Mesenchymal stem cell (in vitro differentiated cells and primary cell): ENCODE data around the gene DEGS2.

ENCODE experiments used
- DNase-seq: peaks from one replicate; pipeline ENCODE4 v3.0.0-alpha.2; 2013
- H2AFZ ChIP-seq: one replicate; pipeline ENCODE4 v1.6.1; 2013; ENCODE audit warnings: low read depth, mild to moderate bottlenecking, control low read depth, inconsistent platforms, low read length, moderate library complexity
- H2AK5ac ChIP-seq: 2 replicates; pipeline ENCODE4 v1.6.1; 2013; ENCODE audit warnings: low read length, moderate library complexity, mild to moderate bottlenecking, inconsistent platforms; ENCODE audit not compliant: severe bottlenecking
- H2BK120ac ChIP-seq: one replicate; pipeline ENCODE4 v1.6.1; 2013; ENCODE audit warnings: low read depth, mild to moderate bottlenecking, inconsistent platforms, low read length, moderate library complexity
- H2BK12ac ChIP-seq, 2 experiments: one replicate each; pipeline ENCODE4 v1.6.1; 2013; ENCODE audit warnings: inconsistent platforms in 2 of 2, low read length in 2 of 2, mild to moderate bottlenecking in 2 of 2, moderate library complexity in 2 of 2, control low read depth in 1 of 2
- H2BK15ac ChIP-seq: one replicate; pipeline ENCODE4 v1.6.1; 2013; ENCODE audit warnings: mild to moderate bottlenecking, low read depth, inconsistent platforms; ENCODE audit not compliant: poor library complexity, severe bottlenecking
- H2BK5ac ChIP-seq: 2 replicates; pipeline ENCODE4 v1.6.1; 2013; ENCODE audit warnings: low read depth, mild to moderate bottlenecking, low read length, control low read depth, inconsistent platforms; ENCODE audit not compliant: poor library complexity, severe bottlenecking
- H3K14ac ChIP-seq, 2 experiments: one replicate each; pipeline ENCODE4 v1.6.1; 2013; ENCODE audit warnings: inconsistent platforms in 2 of 2, low read length in 2 of 2, control low read depth in 1 of 2, mild to moderate bottlenecking in 1 of 2, moderate library complexity in 1 of 2
- H3K18ac ChIP-seq, 2 experiments: one replicate each; pipeline ENCODE4 v1.6.1; 2013; ENCODE audit warnings: inconsistent platforms in 2 of 2, low read length in 2 of 2, control low read depth in 1 of 2, low read depth in 1 of 2, mild to moderate bottlenecking in 1 of 2
- H3K23ac ChIP-seq, 2 experiments: one replicate each; pipeline ENCODE4 v1.6.1; 2013; ENCODE audit warnings: inconsistent platforms in 2 of 2, low read length in 2 of 2, mild to moderate bottlenecking in 2 of 2, moderate library complexity in 2 of 2, control low read depth in 1 of 2
- H3K27ac ChIP-seq: 2 replicates; pipeline ENCODE4 v1.5.1; 2013; ENCODE audit warnings: mild to moderate bottlenecking, moderate library complexity, low read length, control low read depth, inconsistent platforms; ENCODE audit not compliant: poor library complexity, severe bottlenecking
- H3K27me3 ChIP-seq, 2 experiments: 2 replicates each; pipeline versions ENCODE4 v1.6.1 to v1.7.0; 2013; ENCODE audit warnings: low read length in 2 of 2, mild to moderate bottlenecking in 2 of 2, moderate library complexity in 2 of 2, control low read depth in 1 of 2, inconsistent platforms in 1 of 2; ENCODE audit not compliant: control insufficient read depth in 1 of 2, insufficient read depth in 1 of 2
- H3K36me3 ChIP-seq, 2 experiments: 2 replicates each; pipeline versions ENCODE4 v1.6.1 to v1.7.0; 2013; ENCODE audit warnings: low read length in 2 of 2, control low read depth in 1 of 2, inconsistent platforms in 1 of 2, low read depth in 1 of 2, mild to moderate bottlenecking in 1 of 2; ENCODE audit not compliant: insufficient read depth in 2 of 2, control insufficient read depth in 1 of 2
- H3K4ac ChIP-seq, 2 experiments: one replicate each; pipeline ENCODE4 v1.6.1; 2013; ENCODE audit warnings: inconsistent platforms in 2 of 2, low read length in 2 of 2, mild to moderate bottlenecking in 2 of 2, moderate library complexity in 2 of 2, control low read depth in 1 of 2, low read depth in 1 of 2
- H3K4me1 ChIP-seq: 2 replicates; pipeline ENCODE4 v1.6.1; 2013; ENCODE audit warnings: low read depth, low read length, control low read depth; ENCODE audit not compliant: control insufficient read depth, insufficient read depth
- H3K4me2 ChIP-seq: 2 replicates; pipeline ENCODE4 v1.6.1; 2013; ENCODE audit warnings: low read length, mild to moderate bottlenecking, inconsistent platforms; ENCODE audit not compliant: poor library complexity, severe bottlenecking
- H3K4me3 ChIP-seq, 2 experiments: 2 replicates each; pipeline versions ENCODE4 v1.5.1 to v1.7.0; 2013; ENCODE audit warnings: low read length in 2 of 2, mild to moderate bottlenecking in 2 of 2, control low read depth in 1 of 2, low read depth in 1 of 2; ENCODE audit not compliant: insufficient read depth in 1 of 2
- H3K79me1 ChIP-seq: replicated peaks from 2 replicates; pipeline ENCODE4 v1.6.1; 2013; ENCODE audit warnings: mild to moderate bottlenecking, control low read depth, low read length, inconsistent platforms; ENCODE audit not compliant: poor library complexity, severe bottlenecking
- H3K9ac ChIP-seq: 2 replicates; pipeline ENCODE4 v1.7.0; 2013; ENCODE audit warnings: mild to moderate bottlenecking, low read length, moderate library complexity
- H3K9me3 ChIP-seq: 2 replicates; pipeline ENCODE4 v1.7.0; 2013; ENCODE audit warnings: mild to moderate bottlenecking, low read length; ENCODE audit not compliant: control insufficient read depth
- H4K8ac ChIP-seq: one replicate; pipeline ENCODE4 v1.6.1; 2013; ENCODE audit warnings: inconsistent platforms, mild to moderate bottlenecking, low read length, moderate library complexity
- H4K91ac ChIP-seq: one replicate; pipeline ENCODE4 v1.6.1; 2013; ENCODE audit warnings: mild to moderate bottlenecking, low read length, inconsistent platforms
- WGBS: methylation state at CpG from one replicate; pipeline ENCODE4 v1.1.7; 2013; ENCODE audit warnings: mixed read lengths; 5-methylcytosine and 5-hydroxymethylcytosine counted together

DEGS2 gene

GRCh38 chr14:100110816-100111215 is 48.6 kb downstream of the DEGS2 start:
- Histone ChIP-seq H2BK15ac (no peak overlapping the region), H3K9me3 (no peaks in the 10 kb centered on the region), H3K4me3 (no peak overlapping the region), H3K4me2 (no peak overlapping the region), H2AFZ (no peak overlapping the region), H2BK120ac (no peak overlapping the region), H2BK12ac (no peak overlapping the region), H3K4ac (no peak overlapping the region), H3K36me3 (peaks cover 0 to 11% of the 10 kb centered on the region in 2 experiments), H3K27ac (no peak overlapping the region), H4K8ac (no peak overlapping the region), H3K9ac (no peak overlapping the region), H2BK5ac (no peak overlapping the region), H3K79me1 (peaks cover 19% of the 10 kb centered on the region), H2AK5ac (no peak overlapping the region), H3K23ac (no peak overlapping the region), H3K18ac (no peak overlapping the region), H3K27me3 (no peaks in the 10 kb centered on the region), H4K91ac (no peak overlapping the region), H3K4me1 (peaks cover 11% of the 10 kb centered on the region), H3K14ac (no peak overlapping the region)
- no peak for DNase-seq
- 89% methylated on average over 6 of the region's 6 CpGs for WGBS

DNA sequence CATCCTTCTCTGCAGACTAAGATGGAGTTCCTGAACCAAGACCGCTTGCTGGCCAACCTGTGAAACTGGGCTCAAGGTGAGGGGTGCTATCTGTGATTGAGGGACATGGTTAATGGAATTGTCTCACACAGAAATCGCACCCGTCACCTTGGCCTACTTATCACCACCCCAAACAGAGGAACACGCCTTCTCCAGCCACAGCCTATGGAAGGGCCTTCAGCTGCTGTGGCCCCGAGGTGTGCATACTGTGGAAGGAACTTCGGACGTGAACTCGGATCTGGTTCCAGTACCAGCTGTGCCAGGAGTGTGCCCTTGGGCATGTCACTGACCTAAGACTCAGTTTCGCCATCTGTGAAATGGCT is 49.9 kb downstream of the DEGS2 start:
- WGBS, result 93% methylated on average over 8 of the region's 9 CpGs
- no peak overlapping the region for H3K4ac ChIP-seq

DNA sequence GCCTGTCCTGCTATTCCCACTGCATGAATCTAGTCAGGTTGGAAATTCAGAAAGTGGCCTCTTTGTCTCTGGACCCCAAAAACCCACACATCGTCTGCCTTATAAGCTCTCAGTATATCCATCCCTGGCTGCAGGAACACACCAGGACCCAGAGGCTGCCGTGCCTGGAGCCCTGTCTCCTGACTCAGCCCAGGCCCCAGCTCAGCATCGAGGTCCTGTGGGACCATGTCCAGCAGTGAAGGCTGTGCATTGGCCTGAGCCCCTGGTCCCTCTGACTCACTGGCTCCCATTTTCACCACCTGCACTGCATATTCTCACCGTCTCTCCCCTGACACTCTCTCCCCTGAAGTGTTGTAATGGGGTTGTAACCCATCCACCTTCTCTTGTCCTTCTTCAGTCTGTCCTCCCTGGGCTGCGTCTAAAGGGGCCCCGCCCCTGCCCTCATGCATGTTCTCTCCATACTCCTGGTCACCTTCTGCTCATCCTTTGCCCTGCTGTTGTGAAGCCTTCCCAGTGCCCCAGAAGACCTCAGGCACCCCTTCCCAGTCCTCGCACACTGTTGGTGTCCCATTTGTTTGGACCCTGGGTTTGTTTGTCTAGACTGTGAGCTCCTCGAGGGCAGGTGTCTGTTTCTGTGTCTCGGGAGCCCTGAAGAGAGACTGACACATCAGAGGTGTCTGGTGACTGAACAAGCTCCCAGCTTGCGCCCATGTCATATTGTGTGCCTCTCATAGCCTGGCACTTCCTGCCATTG is 50.4 kb downstream of the DEGS2 start:
- Histone ChIP-seq H3K4ac (no peak overlapping the region), H3K4me1 (peaks cover 7% of the 10 kb centered on the region), H3K9me3 (no peaks in the 10 kb centered on the region), H2BK120ac (no peak overlapping the region), H2AFZ (no peak overlapping the region), H3K4me2 (no peak overlapping the region), H3K14ac (no peak overlapping the region), H3K4me3 (no peak overlapping the region), H2BK5ac (no peak overlapping the region), H4K8ac (no peak overlapping the region), H2BK15ac (no peak overlapping the region), H3K27me3 (no peaks in the 10 kb centered on the region), H4K91ac (no peak overlapping the region), H3K36me3 (peaks cover 0 to 11% of the 10 kb centered on the region in 2 experiments), H3K23ac (no peak overlapping the region), H2AK5ac (no peak overlapping the region), H3K9ac (peak overlapping the region; percentile 52), H3K79me1 (peaks cover 23% of the 10 kb centered on the region), H3K18ac (peak overlapping the region in 1 of 2 experiments; percentile 46), H3K27ac (no peak overlapping the region), H2BK12ac (no peak overlapping the region)
- WGBS, result 90% methylated on average over 10 of the region's 10 CpGs
- no peak for DNase-seq

More for the DNA sequence above, 49.9 kb downstream of the DEGS2 start:
- H2AK5ac ChIP-seq, result no peak overlapping the region
- no peak overlapping the region for H3K4me2 ChIP-seq
- no peaks in the 10 kb centered on the region for H3K9me3 ChIP-seq
- no peak overlapping the region for H2AFZ ChIP-seq
- H4K8ac ChIP-seq, result no peak overlapping the region
- no peaks in the 10 kb centered on the region for H3K27me3 ChIP-seq
- DNase-seq, result no peak
- H3K27ac ChIP-seq, result no peak overlapping the region
- H3K18ac ChIP-seq, result no peak overlapping the region
- no peak overlapping the region for H3K14ac ChIP-seq
- H2BK5ac ChIP-seq, result no peak overlapping the region
- H3K4me1 ChIP-seq, result peaks cover 8% of the 10 kb centered on the region
- no peak overlapping the region for H3K9ac ChIP-seq
- no peak overlapping the region for H3K23ac ChIP-seq
- peaks cover 0 to 11% of the 10 kb centered on the region in 2 experiments for H3K36me3 ChIP-seq
- no peak overlapping the region for H3K4me3 ChIP-seq
- H2BK12ac ChIP-seq, result no peak overlapping the region
- H2BK120ac ChIP-seq, result no peak overlapping the region
- H3K79me1 ChIP-seq, result peaks cover 23% of the 10 kb centered on the region
- H2BK15ac ChIP-seq, result no peak overlapping the region
- H4K91ac ChIP-seq, result no peak overlapping the region

DNA sequence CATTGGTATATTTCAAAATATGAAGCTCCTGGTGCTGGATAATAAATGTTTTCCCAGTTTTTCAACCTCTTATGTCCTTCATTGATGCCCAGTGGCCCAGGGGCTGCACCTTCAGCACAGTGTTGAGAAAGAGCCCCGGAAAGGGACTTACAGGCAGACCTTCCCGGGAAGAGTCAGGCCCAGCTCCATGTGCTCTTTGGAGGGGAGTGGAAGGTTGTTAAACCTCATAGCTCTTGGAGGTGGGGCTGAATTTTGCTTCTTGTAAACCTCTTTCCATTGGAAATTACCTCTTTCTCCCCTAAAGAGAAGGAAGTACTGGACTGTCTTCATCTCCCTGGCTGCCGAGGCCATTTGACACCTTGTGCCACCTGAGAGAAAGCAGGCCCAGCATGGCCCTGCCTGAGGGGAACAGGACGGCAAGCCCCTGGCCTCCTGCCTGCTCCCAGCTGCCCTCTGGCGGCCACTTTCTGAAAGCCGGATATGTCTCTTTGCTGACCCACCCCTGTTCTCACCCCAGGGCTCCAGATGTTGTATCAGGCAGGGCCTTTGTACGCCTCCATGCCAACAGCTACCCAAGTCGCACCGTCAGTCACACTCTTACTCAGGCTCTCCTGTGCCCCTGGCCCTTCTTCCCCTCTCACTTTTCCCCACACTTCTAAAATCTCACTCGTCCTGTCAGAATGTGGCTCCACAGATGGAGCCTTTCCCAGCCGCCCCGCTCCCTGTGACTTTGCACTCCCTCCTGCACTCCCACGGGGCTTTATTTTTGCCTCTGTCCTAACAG is 51.2 kb downstream of the DEGS2 start:
- Histone ChIP-seq H4K91ac (no peak overlapping the region), H3K4me1 (peaks cover 9% of the 10 kb centered on the region), H3K18ac (no peak overlapping the region), H3K36me3 (peaks cover 0 to 15% of the 10 kb centered on the region in 2 experiments), H3K27ac (no peak overlapping the region), H2BK5ac (no peak overlapping the region), H3K9me3 (no peaks in the 10 kb centered on the region), H3K23ac (no peak overlapping the region), H4K8ac (peak overlapping the region; percentile 71), H2BK12ac (no peak overlapping the region), H2BK15ac (peak overlapping the region; percentile 38), H2AFZ (no peak overlapping the region), H3K27me3 (no peaks in the 10 kb centered on the region), H3K4ac (no peak overlapping the region), H3K79me1 (peaks cover 28% of the 10 kb centered on the region), H3K9ac (peak overlapping the region; percentile 52), H3K4me3 (no peak overlapping the region), H3K4me2 (no peak overlapping the region), H2BK120ac (no peak overlapping the region), H3K14ac (no peak overlapping the region), H2AK5ac (no peak overlapping the region)
- peak; percentile 68 for DNase-seq
- WGBS, result 48% methylated on average over 13 of the region's 13 CpGs
